HFF-Myc (cell line): ENCODE measurements around the gene CXCL13.

ENCODE experiments used
- DNase-seq: peaks from one replicate; pipeline ENCODE4 v3.0.0-alpha.2; 2011; ENCODE audit warnings: low read depth; ENCODE audit errors: extremely low read depth
- H3K4me3 ChIP-seq: replicated peaks from 2 replicates; pipeline ENCODE4 v1.5.1; 2011; ENCODE audit warnings: low read depth, mild to moderate bottlenecking, control low read depth, low read length
- CTCF ChIP-seq: IDR thresholded peaks from 2 replicates; pipeline ENCODE4 v1.5.1; 2012; ENCODE audit warnings: mild to moderate bottlenecking, low read depth, low read length, control low read depth; ENCODE audit errors: missing control alignments

CXCL13 gene

GRCh38 chr4:77619408-77619807 lies 13.8 kb downstream of the CXCL13 start:
- no peak for TF ChIP-seq CTCF
- DNase-seq = no peak
- H3K4me3 ChIP-seq = no peak overlapping the region

- TF ChIP-seq CTCF = no peak
These were observed 15.6 kb downstream of the CXCL13 start for GRCh38 chr4:77621254-77621653.

GRCh38 chr4:77623091-77623490 lies 17.5 kb downstream of the CXCL13 start:
- H3K4me3 ChIP-seq = no peak overlapping the region
- no peak for DNase-seq
- TF ChIP-seq CTCF = no peak

More at GRCh38 chr4:77621254-77621653, 15.6 kb downstream of the CXCL13 start:
- no peak overlapping the region for H3K4me3 ChIP-seq
- no peak for DNase-seq

- DNase-seq = no peak
- no peak for TF ChIP-seq CTCF
- no peak overlapping the region for H3K4me3 ChIP-seq
These were observed 18.6 kb downstream of the CXCL13 start for GRCh38 chr4:77624213-77624612.

GRCh38 chr4:77625485-77625884 lies 19.9 kb downstream of the CXCL13 start:
- DNase-seq = no peak
- no peak overlapping the region for H3K4me3 ChIP-seq
- TF ChIP-seq CTCF = no peak

- DNase-seq = no peak
- no peak for TF ChIP-seq CTCF
- no peak overlapping the region for H3K4me3 ChIP-seq
These were observed 24.3 kb downstream of the CXCL13 start for GRCh38 chr4:77629885-77630284.

GRCh38 chr4:77631276-77631675 lies 25.7 kb downstream of the CXCL13 start:
- no peak for DNase-seq
- TF ChIP-seq CTCF = no peak
- no peak overlapping the region for H3K4me3 ChIP-seq
